Measurements from ENCODE around the gene STIM2. TPM values are rescaled to one million over a fixed set of nuclear protein-coding genes. Genes with fewer than 3 reads are reported as not detected.
A peak's percentile ranks its signal among the peaks of the same experiment; 100 is the strongest.
"Not testable (repeated sequence)": the region's sequence is repeated elsewhere in the genome, so short reads cannot be mapped to it uniquely, and the experiment has no call there.

Gene STIM2
- total RNA-seq, 4 donors from 2014 or later: 3.4 to 13.4 (median 8.2) TPM

- TF ChIP-seq CTCF (IDR thresholded peaks at IDR 0.05): no peak
- H3K27me3 ChIP-seq: peaks cover 0 to 77% (median 0%) of the 10 kb centered on the region in 4 donors
- peaks cover 0 to 7% (median 7%) of the 10 kb centered on the region in 3 donors for H3K4me1 ChIP-seq
- H3K9me3 ChIP-seq: peaks cover 0 to 10% (median 0%) of the 10 kb centered on the region in 3 donors
- 56 to 60% methylated on average over 9 of the region's 9 CpGs for WGBS, 2 donors
- peak overlapping the region in 2 of 4 donors; percentile 33 to 51 for H3K27ac ChIP-seq
- intact Hi-C loops (cut with DNase I): no loop called here
- no peak overlapping the region for H3K4me3 ChIP-seq
- no peak for DNase-seq
- H3K36me3 ChIP-seq: no peaks in the 10 kb centered on the region
These were observed 33.9 kb upstream of the STIM2 start for GRCh38 chr4:26826721-26827120.

GRCh38 chr4:26827336-26827735 is 33.3 kb upstream of the STIM2 start:
- H3K27ac ChIP-seq: peak overlapping the region in 1 of 4 donors; percentile 51
- intact Hi-C loops (cut with DNase I): not testable (repeated sequence)

DNA sequence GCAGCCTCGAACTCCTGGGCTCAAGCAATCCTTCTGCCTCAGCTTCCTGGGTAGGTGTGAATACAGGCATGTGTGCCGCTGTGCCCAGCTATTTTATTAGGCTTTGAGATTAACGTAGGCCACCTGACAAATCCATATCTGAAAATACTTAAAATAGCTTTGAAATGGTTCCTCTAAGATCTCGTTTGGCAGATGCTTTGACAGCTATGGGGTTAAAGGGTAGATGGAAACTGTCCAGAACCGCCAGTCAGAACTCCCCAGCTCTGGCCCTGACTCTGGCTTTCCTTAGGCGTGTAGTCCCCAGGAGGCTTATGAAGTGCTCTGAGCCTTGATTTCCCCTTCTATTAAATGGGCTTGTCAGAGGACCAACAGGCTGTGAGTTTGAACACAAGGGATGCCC is 32.8 kb upstream of the STIM2 start:
- no peak overlapping the region for H3K27ac ChIP-seq
- no peak for DNase-seq
- peaks cover 0 to 66% (median 0%) of the 10 kb centered on the region in 4 donors for H3K27me3 ChIP-seq
- H3K9me3 ChIP-seq: peaks cover 0 to 9% (median 0%) of the 10 kb centered on the region in 3 donors
- no peak overlapping the region for H3K4me3 ChIP-seq
- 74 to 92% methylated on average over 2 to 6 of the region's 6 CpGs for WGBS, 2 donors
- H3K36me3 ChIP-seq: no peaks in the 10 kb centered on the region
- TF ChIP-seq POLR2A (IDR thresholded peaks at IDR 0.05) (no peak), CTCF (IDR thresholded peaks at IDR 0.05) (no peak)
- H3K4me1 ChIP-seq: peaks cover 0 to 9% (median 0%) of the 10 kb centered on the region in 3 donors
- intact Hi-C loops (cut with DNase I): no loop called here

More at GRCh38 chr4:26827336-26827735, 33.3 kb upstream of the STIM2 start:
- peaks cover 0 to 10% (median 0%) of the 10 kb centered on the region in 3 donors for H3K9me3 ChIP-seq
- not testable (repeated sequence) for H3K36me3 ChIP-seq, DNase-seq, H3K4me3 ChIP-seq, H3K4me1 ChIP-seq
- peaks cover 0 to 71% (median 0%) of the 10 kb centered on the region in 4 donors for H3K27me3 ChIP-seq
- WGBS, 2 donors: 85 to 86% methylated on average over 5 to 6 of the region's 6 CpGs

DNA sequence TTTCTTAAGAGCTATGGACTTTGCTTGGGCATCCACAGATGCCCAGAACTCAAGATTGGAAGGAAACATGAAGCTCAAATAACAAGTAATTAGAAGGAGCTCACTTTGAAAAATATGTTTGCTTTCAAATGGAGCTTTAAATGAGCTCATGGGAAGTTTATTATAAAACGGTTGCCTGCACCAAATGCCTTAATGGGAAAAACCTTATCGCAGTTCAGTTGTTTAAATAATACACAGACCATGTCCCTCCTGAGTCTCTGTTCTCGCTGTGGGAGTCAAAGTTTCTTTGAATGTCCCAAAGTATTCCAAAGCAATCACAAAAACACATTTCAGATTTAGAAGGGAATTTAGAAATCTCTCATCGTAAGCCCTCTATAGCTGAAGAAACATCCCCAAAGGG is 31.6 kb upstream of the STIM2 start:
- H3K27ac ChIP-seq: no peak overlapping the region
- H3K27me3 ChIP-seq: peaks cover 0 to 62% (median 0%) of the 10 kb centered on the region in 4 donors
- H3K36me3 ChIP-seq: no peaks in the 10 kb centered on the region
- no peaks in the 10 kb centered on the region for H3K9me3 ChIP-seq
- no peak for TF ChIP-seq POLR2A (IDR thresholded peaks at IDR 0.05)
- DNase-seq: no peak
- 89 to 96% methylated on average over 4 of the region's 4 CpGs for WGBS, 2 donors
- no peak overlapping the region for H3K4me3 ChIP-seq
- peaks cover 0 to 9% (median 0%) of the 10 kb centered on the region in 3 donors for H3K4me1 ChIP-seq
- intact Hi-C loops (cut with DNase I): no loop called here

DNA sequence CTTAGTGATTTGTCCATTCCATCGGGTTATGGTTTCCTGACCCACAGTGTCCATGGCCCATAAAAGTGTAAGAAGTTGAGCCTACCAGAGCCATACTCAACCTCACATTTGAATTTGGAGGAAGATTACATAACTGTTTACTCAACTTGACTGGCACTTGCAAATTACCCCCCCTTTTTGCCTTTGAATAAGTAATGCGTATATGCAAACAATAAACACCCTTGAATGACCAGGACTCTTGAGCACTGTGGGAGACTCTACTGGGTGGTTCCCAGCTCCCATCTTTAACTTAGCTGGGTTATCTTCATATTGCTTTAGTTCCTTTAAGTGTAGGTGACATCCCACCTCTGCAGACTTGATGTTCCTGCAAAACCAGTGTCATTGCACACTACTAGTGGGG is 30.6 kb upstream of the STIM2 start:
- no peak for DNase-seq
- H3K36me3 ChIP-seq: no peaks in the 10 kb centered on the region
- peaks cover 0 to 66% (median 0%) of the 10 kb centered on the region in 4 donors for H3K27me3 ChIP-seq
- 86 to 89% methylated on average over 2 of the region's 2 CpGs for WGBS, 2 donors
- H3K4me3 ChIP-seq: no peak overlapping the region
- no peak overlapping the region for H3K27ac ChIP-seq
- H3K4me1 ChIP-seq: peaks cover 0 to 9% (median 0%) of the 10 kb centered on the region in 3 donors
- intact Hi-C loops (cut with DNase I): no loop called here
- no peak for TF ChIP-seq CTCF (IDR thresholded peaks at IDR 0.05)
- H3K9me3 ChIP-seq: no peaks in the 10 kb centered on the region

DNA sequence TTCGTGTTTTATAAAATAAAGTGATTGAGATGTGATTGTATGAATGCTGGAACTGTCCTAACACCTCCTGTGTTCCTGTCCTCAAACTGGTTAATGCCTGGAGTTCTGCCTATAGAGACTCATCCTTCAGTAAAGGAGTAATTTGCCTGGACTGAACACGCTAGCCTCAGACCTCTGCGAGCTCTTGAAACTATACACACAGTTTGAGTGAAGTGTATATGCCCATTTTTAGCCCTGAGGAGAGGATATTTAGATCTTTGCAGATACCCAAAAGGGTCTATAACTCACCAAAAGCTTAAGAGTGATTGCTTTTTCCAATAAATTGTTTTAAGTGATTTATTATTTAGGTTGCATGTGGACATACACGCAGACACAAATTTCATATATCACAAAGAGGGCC is 29.9 kb upstream of the STIM2 start:
- Histone ChIP-seq H3K27ac (no peak overlapping the region), H3K4me3 (no peak overlapping the region), H3K4me1 (peaks cover 0 to 9% (median 0%) of the 10 kb centered on the region in 3 donors), H3K9me3 (no peaks in the 10 kb centered on the region), H3K27me3 (peaks cover 0 to 70% (median 0%) of the 10 kb centered on the region in 4 donors), H3K36me3 (no peaks in the 10 kb centered on the region)
- 70 to 97% methylated on average over 3 to 4 of the region's 4 CpGs for WGBS, 2 donors
- intact Hi-C loops (cut with DNase I): no loop called here
- TF ChIP-seq POLR2A (IDR thresholded peaks at IDR 0.05) (no peak), CTCF (IDR thresholded peaks at IDR 0.05) (no peak)
- no peak for DNase-seq

Data from esophagus squamous epithelium (tissue), 5 donors.